NCI-H526 (cell line): ENCODE results near the gene AOPEP.

ENCODE experiments used
- DNase-seq, 2 experiments: peaks; one replicate each; lab custom pipeline; 2025; lab: John Stamatoyannopoulos, UW

Gene AOPEP

DNA sequence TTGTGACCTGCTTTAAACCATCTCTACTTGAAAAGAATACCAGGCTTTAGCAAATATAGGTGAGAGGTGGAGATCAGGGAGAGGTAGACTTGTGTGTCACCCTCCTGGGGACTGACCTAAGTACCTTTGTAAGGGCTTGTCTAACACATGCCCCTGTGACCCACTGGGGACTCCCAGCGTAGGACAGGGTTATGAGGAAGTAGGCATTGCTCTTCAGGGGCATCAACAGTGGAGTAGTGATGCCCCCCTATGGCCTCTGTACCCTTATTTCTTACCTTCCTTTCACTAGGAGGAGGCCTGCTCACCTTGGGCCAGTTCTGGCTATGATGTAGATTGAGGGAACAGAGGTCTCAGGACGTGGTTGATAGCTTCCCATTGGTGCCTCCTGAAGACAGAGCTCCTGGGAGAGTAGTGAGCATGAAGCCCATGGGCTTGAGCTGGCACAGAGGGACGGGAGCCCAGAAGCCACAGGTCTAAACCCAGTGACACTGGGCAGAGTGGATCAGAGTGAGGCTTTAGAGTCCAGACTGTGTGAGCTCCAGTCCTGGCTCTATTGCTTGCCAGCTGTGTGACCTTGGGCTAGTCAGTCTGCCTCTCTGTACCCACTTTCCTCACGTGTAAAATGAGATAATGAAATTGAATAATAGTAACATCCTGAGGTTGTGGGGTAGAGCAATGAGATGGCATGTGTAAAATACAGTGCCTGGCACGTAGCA lies 191.7 kb downstream of the AOPEP start:
- no peak for DNase-seq

GRCh38 chr9:94919376-94920098 lies 193.0 kb downstream of the AOPEP start:
- DNase-seq, result no peak

DNA sequence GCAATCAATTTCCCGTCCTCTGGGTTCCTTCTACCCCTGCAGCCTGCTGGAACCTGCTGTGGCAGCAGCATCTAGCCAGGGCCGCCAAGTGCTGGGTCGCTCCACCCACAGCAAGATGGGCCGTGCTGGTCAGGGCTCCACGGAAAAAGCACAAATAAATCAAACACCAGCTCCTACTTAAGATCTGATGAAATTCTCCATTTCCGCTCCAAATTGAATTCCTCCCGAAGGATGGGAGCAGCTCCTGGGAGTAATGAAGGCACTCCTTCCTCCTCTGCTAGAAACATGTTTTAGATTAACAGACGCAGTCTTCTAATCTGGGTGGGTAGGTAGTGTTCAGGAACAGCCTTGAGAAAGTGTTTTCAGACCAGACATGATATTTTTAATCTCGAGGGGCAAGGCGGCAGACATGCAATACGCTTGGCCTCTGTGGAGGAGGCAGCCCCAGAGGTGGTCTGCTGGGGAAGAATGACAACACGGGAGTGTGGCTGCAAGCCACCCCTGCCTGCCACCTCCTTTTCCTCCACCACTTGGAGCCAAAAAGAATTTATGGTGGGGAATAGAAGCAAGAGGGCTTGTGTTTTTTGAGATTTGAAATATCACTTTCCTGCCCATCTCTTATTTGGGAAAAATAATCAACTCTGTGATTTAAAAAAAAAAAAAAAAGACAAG lies 194.1 kb downstream of the AOPEP start:
- no peak for DNase-seq

- no peak for DNase-seq
Observed at GRCh38 chr9:94921092-94921471, 194.6 kb downstream of the AOPEP start.

DNA sequence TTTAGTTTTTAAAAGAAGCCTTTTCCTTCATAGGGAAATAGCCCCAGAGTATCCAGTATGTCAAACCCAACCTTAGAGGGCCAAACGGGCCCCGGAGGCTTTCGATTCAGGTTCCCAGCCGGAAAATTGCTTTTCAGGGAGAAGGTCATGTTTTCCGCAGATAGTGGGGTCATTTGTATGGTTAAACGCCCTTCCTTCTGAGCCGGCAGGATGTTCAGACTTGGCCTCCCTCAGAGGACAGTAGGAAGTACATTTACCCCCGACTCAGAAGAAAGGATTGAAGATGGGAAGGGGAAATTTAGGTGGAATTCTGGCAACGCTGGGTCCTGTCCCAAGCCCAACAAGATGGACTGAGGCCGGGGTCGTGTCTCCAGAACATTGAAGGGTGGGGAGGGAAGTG lies 195.2 kb downstream of the AOPEP start:
- DNase-seq, result no peak

DNA sequence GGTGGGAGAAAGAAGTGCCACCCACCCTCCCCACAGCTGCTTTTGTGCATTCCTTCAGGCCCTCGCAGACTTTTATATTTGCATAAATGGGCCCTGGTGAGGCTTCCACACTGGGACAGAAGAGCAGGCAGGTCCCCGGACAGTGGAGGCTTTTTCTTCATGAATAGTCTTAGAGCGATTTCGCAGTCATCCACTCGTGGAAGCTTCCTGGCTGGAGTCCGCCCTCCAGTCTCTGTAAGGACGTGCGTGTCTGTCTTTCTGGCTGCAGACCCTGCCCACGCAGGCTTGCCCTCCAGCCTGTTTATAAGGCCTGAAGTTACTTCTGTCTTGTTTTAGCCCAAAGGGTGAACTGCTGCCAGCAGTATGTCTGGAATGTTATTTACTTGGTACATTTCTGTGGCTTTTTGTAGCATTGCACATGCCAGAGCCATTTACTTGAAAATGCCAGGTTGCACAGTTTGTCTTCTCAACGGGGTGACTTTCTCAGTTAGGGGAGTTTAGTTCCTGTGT lies 195.7 kb downstream of the AOPEP start:
- peak in 1 of 2 experiments; percentile 38 for DNase-seq

DNA sequence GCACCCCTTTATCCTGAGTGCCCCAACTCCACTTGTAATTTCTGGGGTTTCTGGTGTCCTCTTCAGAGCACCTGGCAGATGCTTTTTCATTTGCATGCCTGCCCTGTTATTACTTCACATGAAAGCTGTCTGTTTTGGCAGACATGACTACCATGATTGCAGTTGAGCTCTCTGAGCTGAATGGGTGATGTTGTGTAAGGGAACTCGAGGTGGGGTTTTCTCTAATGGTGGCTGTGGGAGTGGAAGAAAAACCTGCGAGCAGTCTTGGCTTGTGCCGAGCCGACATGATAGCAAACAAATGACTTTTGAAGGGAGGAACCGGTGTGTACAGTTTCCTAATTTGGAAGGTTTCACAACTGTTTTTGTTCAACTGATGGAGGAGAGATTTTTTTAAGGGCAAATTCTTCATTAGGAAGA lies 196.2 kb downstream of the AOPEP start:
- DNase-seq, result peak in 1 of 2 experiments; percentile 31

- no peak for DNase-seq
Observed at GRCh38 chr9:94923326-94924089, 197.0 kb downstream of the AOPEP start.

DNA sequence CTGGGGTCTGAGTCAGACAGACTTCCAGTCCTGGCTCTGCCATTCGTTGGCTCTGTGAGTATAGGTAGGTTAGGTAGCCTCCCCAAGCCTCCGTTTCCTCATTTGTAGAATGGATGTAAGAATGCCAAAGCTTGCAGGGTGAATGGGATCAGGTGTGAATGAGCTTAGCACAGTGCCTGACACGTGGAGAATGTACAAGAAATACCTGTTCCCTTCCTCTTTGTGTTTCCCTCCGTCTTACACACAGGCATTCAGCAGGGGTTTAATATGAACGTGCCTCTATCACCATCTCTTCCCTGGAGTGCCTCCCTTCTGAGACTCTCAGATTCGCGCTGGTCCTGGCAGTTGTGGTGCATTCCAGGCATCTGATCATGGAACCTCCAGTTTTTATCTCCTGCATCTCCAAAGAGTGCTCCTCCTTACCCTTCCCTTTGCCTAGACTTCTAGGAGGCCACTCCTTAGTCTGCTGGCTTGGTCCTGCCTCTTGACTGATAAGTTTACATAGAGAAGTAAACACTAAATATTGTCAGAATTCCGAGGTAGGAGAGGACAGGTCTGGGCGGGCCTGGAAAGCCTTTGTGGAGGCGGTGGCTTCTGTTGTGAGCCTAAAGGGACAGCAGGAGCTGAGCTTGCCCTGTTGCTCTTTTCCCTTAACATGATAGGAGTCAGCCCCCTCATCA lies 199.4 kb downstream of the AOPEP start:
- DNase-seq, result no peak

DNA sequence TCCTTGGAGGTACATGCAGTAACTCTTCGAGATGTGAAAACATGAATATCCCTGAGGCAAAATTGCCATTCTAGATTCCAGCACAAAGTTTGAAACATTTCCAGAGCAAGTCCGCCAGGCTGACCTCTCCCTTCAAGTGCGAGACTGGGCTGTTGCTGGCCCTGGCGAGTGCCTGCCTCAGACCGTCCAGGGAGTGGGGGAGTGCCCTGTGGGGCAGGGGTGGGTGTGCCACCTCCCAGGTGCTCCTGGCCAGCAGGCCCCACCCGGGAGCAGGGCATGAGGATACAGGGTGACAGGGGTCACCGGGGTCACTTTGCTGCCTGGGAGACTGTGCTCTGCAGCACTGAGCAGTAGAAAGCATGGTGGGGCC lies 199.9 kb downstream of the AOPEP start:
- no peak for DNase-seq

DNA sequence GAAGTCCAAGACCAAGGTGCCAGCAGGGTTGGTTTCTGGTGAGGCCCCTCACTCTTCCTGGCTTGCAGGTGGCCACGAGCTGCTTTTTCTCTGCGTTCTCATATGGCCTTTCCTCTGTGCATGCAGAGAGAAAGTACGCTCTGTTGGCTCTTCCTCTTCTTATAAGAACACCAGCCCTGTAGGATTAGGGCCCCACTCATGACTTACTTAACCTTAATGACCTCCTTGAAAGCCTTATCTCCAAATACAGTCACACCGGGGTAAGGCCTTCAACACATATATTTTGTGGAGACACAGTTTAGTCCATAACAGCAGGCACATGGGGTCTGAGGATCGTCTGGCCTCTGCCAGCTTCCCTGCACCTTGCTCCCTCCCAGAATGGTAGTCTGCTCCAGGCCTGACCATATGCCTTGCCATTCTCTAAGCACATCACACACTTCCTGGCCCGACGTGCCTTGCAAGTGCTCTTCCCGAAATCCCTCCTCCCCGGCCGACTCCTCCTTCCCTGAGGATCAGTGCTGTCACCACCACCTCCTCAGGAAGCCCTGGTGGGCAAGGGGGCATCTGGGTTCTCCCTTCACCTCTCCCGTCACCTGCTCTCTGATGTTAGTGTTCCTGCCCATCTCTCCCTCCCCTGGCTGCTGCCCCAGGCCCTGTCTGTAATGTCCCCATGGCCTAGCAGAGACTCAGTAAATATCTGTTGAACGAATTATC lies 200.7 kb downstream of the AOPEP start:
- no peak for DNase-seq

GRCh38 chr9:94927762-94928670 lies 201.5 kb downstream of the AOPEP start:
- DNase-seq, result no peak

DNA sequence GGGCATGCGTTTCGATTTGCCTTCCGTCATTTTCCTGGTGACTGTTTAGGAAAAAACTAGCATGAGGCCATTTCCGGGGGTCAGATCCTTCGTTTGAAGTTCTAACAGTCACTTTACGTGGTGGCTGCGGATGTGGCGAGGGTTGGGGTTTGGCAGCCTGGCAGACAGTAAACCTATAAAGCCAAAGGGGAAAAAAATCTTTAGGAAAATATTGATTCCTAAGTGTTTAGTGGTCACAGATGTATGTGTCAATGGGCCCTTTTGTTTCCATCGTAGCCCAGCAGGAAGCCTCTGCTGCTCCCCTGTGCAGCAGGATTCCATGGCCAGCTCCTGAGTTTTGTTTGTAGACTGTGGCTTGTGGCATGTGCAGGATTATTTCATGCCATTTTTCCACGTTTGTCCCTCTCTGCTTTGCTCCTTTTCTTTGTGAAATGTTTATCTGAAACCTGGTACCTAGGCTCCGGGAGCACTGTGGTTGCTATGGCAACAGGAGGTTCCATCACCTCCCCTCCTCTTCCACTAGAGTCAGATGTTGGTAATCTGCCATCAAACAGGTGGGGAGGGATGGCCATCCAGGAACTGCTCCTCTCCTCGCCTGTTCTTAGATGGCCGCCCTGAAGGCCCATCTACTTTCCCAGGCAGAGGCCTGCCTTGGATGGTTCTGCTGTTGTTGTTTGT lies 202.3 kb downstream of the AOPEP start:
- DNase-seq, result no peak

- no peak for DNase-seq
Observed at GRCh38 chr9:94929369-94929756, 202.9 kb downstream of the AOPEP start.

DNA sequence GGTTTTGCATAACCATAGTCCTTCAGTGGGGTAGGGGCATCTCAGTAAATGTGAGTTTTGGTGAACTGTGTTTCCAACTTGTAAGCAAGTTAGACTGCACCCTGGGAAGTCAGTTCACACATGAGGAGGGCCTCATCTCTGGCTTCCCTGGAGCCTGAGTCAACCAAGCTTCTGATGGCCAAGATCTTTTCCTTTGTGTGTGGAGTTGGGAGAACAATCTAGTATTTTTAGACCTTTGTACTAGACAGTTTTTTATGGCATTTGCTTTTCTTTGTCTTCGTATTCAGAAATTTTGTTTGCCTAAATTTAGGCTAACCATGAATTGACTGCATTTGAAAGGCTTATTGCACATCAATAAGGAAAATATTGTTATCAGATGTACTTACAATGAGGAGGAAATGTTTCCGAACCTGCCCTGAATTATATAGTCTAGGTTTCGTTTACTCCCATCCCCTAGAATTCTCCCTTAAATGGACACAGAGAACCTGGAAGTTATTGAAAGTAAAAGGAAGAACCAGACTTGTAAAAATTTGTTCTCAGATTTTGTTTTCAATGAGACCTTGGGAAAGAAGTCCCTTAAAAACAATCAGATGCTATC lies 204.6 kb downstream of the AOPEP start:
- no peak for DNase-seq

DNA sequence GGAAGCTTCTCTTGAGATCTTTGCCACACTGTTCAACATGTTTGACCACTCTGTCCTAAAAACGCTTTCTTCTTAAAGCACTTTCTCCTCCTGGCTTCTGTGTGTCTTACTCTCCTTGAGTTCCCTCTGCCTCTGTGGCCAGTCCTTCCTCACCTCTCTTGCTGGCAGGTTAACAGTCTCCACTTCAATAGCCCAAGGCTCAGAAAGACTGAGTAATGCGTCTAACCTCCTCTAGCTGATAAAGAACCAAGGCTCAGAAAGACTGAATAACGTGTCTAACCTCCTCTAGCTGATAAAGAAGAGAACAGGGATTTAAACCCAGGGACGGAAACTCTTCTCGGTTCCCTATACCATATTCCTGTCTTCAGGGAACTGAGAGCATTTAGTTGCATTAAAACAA lies 205.2 kb downstream of the AOPEP start:
- DNase-seq, result no peak

GRCh38 chr9:94932652-94933510 lies 206.4 kb downstream of the AOPEP start:
- no peak for DNase-seq

DNA sequence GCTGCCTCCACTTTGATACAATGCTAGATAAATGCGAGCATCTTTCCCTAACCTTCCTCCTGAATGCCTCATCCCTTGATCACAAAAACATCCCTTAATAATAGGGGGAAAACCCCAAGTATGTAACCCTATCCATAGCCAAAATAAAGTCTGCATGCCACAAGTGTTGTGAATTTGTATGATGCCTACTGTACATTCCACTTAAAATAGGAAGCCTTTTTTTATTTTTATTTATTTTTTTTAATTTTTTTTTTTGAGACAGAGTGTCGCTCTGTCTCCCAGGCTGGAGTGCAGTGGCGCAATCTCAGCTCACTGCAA lies 207.0 kb downstream of the AOPEP start:
- DNase-seq, result no peak
